Astrocyte of the cerebellum (primary cell): Measurements from ENCODE around the gene GATB.

Experiments
- DNase-seq: peaks from one replicate; pipeline ENCODE4 v3.0.0-alpha.2; 2011; ENCODE audit warnings: low read depth
- H3K4me3 ChIP-seq: 2 replicates; pipeline ENCODE4 v1.5.1; 2011; ENCODE audit warnings: mild to moderate bottlenecking, low read depth, low read length, moderate library complexity
- CTCF ChIP-seq: IDR thresholded peaks from 2 replicates; pipeline ENCODE4 v1.5.1; 2012; ENCODE audit warnings: low read length, low read depth, moderate library complexity, mild to moderate bottlenecking; ENCODE audit errors: missing control alignments
- in situ Hi-C: cut with HindIII; loops from 2 replicates; pipeline ENCODE4 v1.10.0; 2017; ENCODE audit warnings: low sequenced_read_pairs

The GATB gene

GRCh38 chr4:151687021-151687640 is 73.7 kb downstream of the GATB start:
- no peak for TF ChIP-seq CTCF
- in situ Hi-C loops, result no loop called here
- DNase-seq, result no peak
- no peak overlapping the region for H3K4me3 ChIP-seq

- DNase-seq, result no peak
- in situ Hi-C loops, result no loop called here
- no peak for TF ChIP-seq CTCF
- H3K4me3 ChIP-seq, result no peak overlapping the region
These were observed 75.5 kb downstream of the GATB start for GRCh38 chr4:151685303-151685702.

GRCh38 chr4:151681085-151681484 is 79.7 kb downstream of the GATB start:
- no peak for DNase-seq
- TF ChIP-seq CTCF, result no peak
- in situ Hi-C loops, result no loop called here
- no peak overlapping the region for H3K4me3 ChIP-seq

- in situ Hi-C loops, result no loop called here
- no peak for DNase-seq
- no peak for TF ChIP-seq CTCF
- H3K4me3 ChIP-seq, result no peak overlapping the region
These were observed 81.6 kb downstream of the GATB start for GRCh38 chr4:151679231-151679630.

DNA sequence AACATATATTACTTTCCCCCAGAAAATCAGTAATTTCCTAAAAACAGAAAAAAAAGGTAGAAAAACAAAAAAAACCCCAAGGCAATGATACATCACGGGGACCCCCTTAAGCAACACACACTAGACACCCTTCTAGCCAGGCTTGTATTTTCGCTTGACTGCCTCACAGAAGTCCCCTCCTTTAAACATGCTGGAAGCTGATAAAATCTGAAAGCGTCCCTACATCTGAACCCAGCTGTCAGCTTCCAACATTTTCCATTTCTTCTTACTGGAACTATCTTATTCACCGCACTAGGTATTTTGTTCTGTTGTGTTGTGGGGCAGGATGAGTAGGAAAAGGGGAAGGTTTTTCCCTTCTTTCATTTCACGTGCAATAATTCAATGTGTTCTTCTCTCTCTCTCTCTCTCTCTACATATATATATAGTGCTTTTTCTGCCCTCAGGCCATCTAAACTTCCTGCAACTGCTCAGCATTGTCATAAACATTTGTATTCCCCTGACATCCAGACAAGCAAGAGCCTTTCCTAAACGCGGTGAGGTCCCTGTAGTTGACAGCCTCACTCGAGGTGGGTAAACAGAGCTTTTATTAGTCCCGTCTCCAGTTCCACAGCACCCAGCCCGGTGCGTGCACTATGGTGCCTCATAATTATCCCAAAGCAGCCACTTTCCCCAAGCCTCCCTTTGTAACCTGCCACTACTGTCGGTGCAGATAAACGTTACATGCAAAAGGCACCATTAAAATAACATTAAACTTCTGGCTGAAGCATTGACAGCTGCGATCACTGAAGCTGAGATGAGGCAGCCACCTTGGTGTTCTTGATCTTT is 82.5 kb downstream of the GATB start:
- no peak overlapping the region for H3K4me3 ChIP-seq
- in situ Hi-C loops, result no loop called here
- no peak for TF ChIP-seq CTCF
- no peak for DNase-seq

DNA sequence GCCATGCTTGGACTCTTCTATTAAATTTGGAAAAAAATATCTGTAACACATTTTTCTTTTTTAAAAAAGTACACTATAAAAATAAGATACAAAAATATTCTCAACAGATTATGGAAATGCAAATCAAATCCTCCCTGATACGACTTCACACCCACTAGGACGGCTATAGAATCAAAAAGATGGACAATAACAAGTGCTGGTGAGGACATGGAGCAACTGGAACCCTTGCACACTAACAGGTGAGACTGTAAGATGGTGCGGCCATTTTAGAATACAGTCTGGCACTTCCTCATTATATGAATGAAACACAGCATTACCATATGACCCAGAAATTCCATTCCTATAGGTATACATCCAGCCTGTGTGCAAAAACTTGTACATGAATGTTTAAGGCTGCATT is 83.6 kb downstream of the GATB start:
- TF ChIP-seq CTCF, result no peak
- no peak for DNase-seq
- in situ Hi-C loops, result no loop called here
- H3K4me3 ChIP-seq, result no peak overlapping the region
